ENCODE results near the gene NLN. TPM values are rescaled to one million over a fixed set of nuclear protein-coding genes. Genes with fewer than 3 reads are reported as not detected.

NLN gene
- total and polyA plus RNA-seq, 2 of the 13 experiments (the other 11 are each of a cell fraction or from before 2014, with no cell fraction given), result 11.9 to 36.7 TPM

DNA sequence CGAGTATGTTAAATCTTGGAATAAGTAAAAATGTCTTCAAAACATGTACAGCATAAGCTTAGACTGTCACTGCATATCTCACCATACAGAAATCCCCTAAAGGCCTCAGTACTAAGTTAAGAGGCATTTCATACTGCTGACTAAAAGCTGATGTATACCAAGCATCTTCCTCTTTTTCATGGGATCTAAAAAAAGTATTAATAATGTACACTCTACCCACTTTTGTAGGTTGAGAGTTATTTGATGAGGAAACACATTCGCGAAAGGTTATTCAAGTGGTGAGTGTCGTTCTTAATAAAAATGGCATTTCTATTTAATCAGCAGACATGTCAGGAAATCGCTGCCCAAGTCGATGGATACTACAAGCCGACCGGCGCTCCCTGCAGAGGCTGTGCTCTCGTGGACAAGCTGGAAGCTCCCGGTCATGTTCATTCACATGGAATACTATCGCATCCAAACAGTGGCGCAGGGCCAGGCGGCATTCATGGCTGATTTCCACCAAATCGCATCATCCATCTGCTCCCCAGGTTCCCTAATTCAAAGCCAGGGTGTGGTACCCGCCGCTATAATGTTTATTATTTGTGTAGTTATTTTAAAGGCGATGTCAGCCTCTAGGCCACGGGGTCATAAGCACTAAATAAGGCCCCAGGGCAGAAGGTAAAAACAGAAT lies 820 bp upstream of the NLN start (continued):
- TF ChIP-seq, protein P1, sequence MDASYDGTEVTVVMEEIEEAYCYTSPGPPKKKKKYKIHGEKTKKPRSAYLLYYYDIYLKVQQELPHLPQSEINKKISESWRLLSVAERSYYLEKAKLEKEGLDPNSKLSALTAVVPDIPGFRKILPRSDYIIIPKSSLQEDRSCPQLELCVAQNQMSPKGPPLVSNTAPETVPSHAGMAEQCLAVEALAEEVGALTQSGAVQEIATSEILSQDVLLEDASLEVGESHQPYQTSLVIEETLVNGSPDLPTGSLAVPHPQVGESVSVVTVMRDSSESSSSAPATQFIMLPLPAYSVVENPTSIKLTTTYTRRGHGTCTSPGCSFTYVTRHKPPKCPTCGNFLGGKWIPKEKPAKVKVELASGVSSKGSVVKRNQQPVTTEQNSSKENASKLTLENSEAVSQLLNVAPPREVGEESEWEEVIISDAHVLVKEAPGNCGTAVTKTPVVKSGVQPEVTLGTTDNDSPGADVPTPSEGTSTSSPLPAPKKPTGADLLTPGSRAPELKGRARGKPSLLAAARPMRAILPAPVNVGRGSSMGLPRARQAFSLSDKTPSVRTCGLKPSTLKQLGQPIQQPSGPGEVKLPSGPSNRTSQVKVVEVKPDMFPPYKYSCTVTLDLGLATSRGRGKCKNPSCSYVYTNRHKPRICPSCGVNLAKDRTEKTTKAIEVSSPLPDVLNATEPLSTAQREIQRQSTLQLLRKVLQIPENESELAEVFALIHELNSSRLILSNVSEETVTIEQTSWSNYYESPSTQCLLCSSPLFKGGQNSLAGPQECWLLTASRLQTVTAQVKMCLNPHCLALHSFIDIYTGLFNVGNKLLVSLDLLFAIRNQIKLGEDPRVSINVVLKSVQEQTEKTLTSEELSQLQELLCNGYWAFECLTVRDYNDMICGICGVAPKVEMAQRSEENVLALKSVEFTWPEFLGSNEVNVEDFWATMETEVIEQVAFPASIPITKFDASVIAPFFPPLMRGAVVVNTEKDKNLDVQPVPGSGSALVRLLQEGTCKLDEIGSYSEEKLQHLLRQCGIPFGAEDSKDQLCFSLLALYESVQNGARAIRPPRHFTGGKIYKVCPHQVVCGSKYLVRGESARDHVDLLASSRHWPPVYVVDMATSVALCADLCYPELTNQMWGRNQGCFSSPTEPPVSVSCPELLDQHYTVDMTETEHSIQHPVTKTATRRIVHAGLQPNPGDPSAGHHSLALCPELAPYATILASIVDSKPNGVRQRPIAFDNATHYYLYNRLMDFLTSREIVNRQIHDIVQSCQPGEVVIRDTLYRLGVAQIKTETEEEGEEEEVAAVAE (CRISPR knock-in tag; IDR thresholded peaks at IDR 0.05; ENCODE audit: borderline replicate concordance), result peak; percentile 22; the same call in 1 of the 2 replicates
- TF ChIP-seq, protein P2, sequence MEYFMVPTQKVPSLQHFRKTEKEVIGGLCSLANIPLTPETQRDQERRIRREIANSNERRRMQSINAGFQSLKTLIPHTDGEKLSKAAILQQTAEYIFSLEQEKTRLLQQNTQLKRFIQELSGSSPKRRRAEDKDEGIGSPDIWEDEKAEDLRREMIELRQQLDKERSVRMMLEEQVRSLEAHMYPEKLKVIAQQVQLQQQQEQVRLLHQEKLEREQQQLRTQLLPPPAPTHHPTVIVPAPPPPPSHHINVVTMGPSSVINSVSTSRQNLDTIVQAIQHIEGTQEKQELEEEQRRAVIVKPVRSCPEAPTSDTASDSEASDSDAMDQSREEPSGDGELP (IDR thresholded peaks at IDR 0.05; ENCODE audit: borderline replicate concordance, low read depth), result no peak
- TF ChIP-seq ZSCAN9 (CRISPR knock-in tag; IDR thresholded peaks at IDR 0.05; ENCODE audit: borderline replicate concordance) (0 out of 2 replicates have a peak, but pooled peaks have one; percentile 8), ZNF501 (CRISPR knock-in tag; IDR thresholded peaks at IDR 0.05) (peak; percentile 36; the same call in 1 of the 2 replicates), ZNF333 (CRISPR knock-in tag; IDR thresholded peaks at IDR 0.05; ENCODE audit: borderline replicate concordance) (0 out of 2 replicates have a peak, but pooled peaks have one; percentile 8), HOXA5 (CRISPR knock-in tag; IDR thresholded peaks at IDR 0.05) (0 out of 2 replicates have a peak, but pooled peaks have one; percentile 18), SOX6 (IDR thresholded peaks at IDR 0.05) (no peak), SOX6 (CRISPR knock-in tag; IDR thresholded peaks at IDR 0.05) (peak; percentile 35; the same call in 1 of the 2 replicates), MED1 (CRISPR knock-in tag; IDR thresholded peaks at IDR 0.05) (no peak), ZNF292 (CRISPR knock-in tag; IDR thresholded peaks at IDR 0.05; ENCODE audit: borderline replicate concordance, low read depth) (no peak; the same call in 1 of the 2 replicates), HIVEP1 (CRISPR knock-in tag; IDR thresholded peaks at IDR 0.05) (no peak), ARNT2 (CRISPR knock-in tag; IDR thresholded peaks at IDR 0.05; ENCODE audit: low read depth) (no peak), ZC3H4 (CRISPR knock-in tag; IDR thresholded peaks at IDR 0.05; ENCODE audit: borderline replicate concordance) (no peak), KMT2A (CRISPR knock-in tag; IDR thresholded peaks at IDR 0.05) (0 out of 2 replicates have a peak, but pooled peaks have one; percentile 29), ZNF83 (CRISPR knock-in tag; IDR thresholded peaks at IDR 0.05; ENCODE audit: borderline replicate concordance) (no peak), POGZ (CRISPR knock-in tag; IDR thresholded peaks at IDR 0.05) (peak; percentile 11; the same call in 1 of the 2 replicates), GTF3A (CRISPR knock-in tag; conservative IDR thresholded peaks at IDR 0.05) (0 out of 2 replicates have a peak, but pooled peaks have one; percentile 11), MTA1 (CRISPR knock-in tag; IDR thresholded peaks at IDR 0.05; ENCODE audit: borderline replicate concordance) (0 out of 2 replicates have a peak, but pooled peaks have one; percentile 4)
- TF ChIP-seq, protein P3, sequence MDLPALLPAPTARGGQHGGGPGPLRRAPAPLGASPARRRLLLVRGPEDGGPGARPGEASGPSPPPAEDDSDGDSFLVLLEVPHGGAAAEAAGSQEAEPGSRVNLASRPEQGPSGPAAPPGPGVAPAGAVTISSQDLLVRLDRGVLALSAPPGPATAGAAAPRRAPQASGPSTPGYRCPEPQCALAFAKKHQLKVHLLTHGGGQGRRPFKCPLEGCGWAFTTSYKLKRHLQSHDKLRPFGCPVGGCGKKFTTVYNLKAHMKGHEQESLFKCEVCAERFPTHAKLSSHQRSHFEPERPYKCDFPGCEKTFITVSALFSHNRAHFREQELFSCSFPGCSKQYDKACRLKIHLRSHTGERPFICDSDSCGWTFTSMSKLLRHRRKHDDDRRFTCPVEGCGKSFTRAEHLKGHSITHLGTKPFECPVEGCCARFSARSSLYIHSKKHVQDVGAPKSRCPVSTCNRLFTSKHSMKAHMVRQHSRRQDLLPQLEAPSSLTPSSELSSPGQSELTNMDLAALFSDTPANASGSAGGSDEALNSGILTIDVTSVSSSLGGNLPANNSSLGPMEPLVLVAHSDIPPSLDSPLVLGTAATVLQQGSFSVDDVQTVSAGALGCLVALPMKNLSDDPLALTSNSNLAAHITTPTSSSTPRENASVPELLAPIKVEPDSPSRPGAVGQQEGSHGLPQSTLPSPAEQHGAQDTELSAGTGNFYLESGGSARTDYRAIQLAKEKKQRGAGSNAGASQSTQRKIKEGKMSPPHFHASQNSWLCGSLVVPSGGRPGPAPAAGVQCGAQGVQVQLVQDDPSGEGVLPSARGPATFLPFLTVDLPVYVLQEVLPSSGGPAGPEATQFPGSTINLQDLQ (CRISPR knock-in tag; IDR thresholded peaks at IDR 0.05), result no peak

Data from HepG2 (cell line).